GM18526 (cell line): Measurements from ENCODE around the gene SPNS2.

Experiments
- POLR2A ChIP-seq: IDR thresholded peaks from 3 replicates; pipeline ENCODE4 v1.6.1; 2011; ENCODE audit not compliant: insufficient read length; ENCODE audit errors: extremely low read depth

SPNS2 gene

GRCh38 chr17:4520894-4521600 lies 22.4 kb downstream of the SPNS2 start:
- TF ChIP-seq POLR2A = no peak

- no peak for TF ChIP-seq POLR2A
These were observed 24.0 kb downstream of the SPNS2 start for GRCh38 chr17:4522661-4523060.

- no peak for TF ChIP-seq POLR2A
These were observed 25.3 kb downstream of the SPNS2 start for GRCh38 chr17:4523946-4524345.

GRCh38 chr17:4525691-4526397 lies 27.2 kb downstream of the SPNS2 start:
- no peak for TF ChIP-seq POLR2A

GRCh38 chr17:4527134-4527533 lies 28.5 kb downstream of the SPNS2 start:
- TF ChIP-seq POLR2A = no peak

- TF ChIP-seq POLR2A = no peak
These were observed 29.0 kb downstream of the SPNS2 start for GRCh38 chr17:4527566-4528125.

GRCh38 chr17:4529533-4530152 lies 31.0 kb downstream of the SPNS2 start:
- no peak for TF ChIP-seq POLR2A

GRCh38 chr17:4530799-4531730 lies 32.4 kb downstream of the SPNS2 start:
- TF ChIP-seq POLR2A = no peak

GRCh38 chr17:4531988-4532736 lies 33.5 kb downstream of the SPNS2 start:
- TF ChIP-seq POLR2A = no peak

GRCh38 chr17:4532860-4533522 lies 34.3 kb downstream of the SPNS2 start:
- no peak for TF ChIP-seq POLR2A

GRCh38 chr17:4533523-4534504 lies 35.1 kb downstream of the SPNS2 start:
- TF ChIP-seq POLR2A = no peak

- no peak for TF ChIP-seq POLR2A
These were observed 35.8 kb downstream of the SPNS2 start for GRCh38 chr17:4534515-4534914.
